Hepatic stellate cell (primary cell): ENCODE data around the gene SPP1.
"Not testable (repeated sequence)": the region's sequence is repeated elsewhere in the genome, so short reads cannot be mapped to it uniquely, and the experiment has no call there.

Experiments used
- DNase-seq: peaks from one replicate; pipeline ENCODE4 v3.0.0; 2011; ENCODE audit warnings: low spot score

The SPP1 gene

DNA sequence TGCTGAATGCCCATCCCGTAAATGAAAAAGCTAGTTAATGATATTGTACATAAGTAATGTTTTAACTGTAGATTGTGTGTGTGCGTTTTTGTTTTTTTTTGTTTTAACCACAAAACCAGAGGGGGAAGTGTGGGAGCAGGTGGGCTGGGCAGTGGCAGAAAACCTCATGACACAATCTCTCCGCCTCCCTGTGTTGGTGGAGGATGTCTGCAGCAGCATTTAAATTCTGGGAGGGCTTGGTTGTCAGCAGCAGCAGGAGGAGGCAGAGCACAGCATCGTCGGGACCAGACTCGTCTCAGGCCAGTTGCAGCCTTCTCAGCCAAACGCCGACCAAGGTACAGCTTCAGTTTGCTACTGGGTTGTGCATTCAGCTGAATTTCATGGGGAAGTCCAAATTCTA is at the start of gene SPP1:
SPP1 (plus strand) TSS at position 249 of the 400 bp plus-strand sequence. CDS start 1,182 bp downstream, outside the sequence.
- DNase-seq, result no peak

DNA sequence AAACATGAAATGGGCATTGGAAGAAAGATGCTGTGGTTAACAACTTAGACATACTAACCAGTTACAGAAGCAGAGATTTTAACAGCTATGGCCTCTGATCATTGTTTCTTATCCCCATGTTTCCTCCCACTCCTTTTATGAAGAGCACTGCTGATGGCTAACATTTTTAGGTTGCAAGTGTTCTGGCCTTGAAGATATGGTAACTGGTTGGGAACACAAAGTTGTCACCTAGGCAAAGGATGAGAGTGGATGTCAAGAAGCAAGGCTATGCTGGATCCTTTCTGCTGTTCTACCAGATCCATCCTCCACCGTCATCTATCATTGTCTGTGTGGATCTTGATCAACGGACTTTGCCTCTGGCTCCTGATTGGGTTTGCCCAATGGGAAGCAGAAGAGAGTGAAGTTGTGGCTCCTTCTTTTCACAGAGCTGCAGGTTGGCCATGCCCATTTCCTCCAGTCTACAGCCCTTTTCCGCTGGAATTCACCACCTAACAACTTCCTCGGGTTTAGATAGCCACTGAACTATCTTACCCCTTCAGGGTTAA is 48.9 kb upstream of the SPP1 start:
- no peak for DNase-seq

DNA sequence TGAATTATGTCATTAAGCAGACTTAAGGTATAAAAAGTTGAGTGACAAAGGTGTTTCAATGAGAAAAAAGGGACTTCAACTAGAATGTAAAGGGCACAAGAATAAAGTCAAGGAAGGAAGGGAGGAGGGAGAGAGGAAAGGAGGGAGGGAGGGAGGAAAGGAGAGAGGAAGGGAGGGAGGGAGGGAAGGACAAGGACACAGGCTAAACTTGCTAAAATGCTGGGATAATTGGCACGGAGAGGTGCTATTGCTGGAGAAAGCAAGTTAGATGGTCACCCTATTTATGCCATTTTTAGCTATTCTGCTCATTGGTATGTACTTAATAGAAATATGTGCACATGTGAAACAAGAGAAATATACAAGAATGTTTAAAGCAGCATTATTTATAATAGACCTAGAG is 44.9 kb upstream of the SPP1 start:
- no peak for DNase-seq

DNA sequence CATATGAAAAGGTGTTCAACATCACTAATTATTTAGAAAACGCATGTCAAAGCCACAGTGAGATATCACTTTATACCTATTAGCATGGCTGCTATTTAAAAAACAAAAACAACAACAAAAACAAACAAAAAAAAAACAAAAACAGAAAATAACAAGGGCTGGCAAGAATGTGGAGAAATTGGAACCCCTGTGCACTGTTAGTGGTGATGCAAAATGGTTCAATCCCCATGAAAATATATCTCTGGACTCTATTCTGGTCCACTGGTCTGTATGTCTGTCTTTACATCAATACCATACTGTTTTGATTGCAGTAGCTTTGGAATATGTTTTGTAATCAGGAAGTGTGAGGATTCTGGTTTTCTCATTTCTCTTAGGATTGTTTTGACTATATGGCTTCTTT is 43.6 kb upstream of the SPP1 start:
- no peak for DNase-seq

DNA sequence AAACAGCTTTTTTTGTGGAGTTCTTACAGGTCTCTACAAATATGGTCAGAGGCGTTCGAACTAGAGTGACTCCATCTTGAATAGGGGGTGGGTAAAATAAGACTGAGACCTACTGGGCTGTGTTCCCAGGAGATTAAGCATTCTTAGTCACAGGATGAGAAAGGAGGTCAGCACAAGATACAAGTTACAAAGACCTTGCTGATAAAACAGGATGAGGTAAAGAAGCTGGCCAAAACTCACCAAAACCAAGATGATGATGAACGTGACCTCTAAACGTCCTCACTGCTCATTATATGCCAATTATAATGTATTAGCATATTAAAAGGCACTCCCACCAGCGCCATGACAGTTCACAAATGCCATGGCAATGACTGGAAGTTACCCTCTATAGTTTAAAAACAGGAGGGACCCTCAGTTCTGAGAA is 42.8 kb upstream of the SPP1 start:
- DNase-seq, result no peak

DNA sequence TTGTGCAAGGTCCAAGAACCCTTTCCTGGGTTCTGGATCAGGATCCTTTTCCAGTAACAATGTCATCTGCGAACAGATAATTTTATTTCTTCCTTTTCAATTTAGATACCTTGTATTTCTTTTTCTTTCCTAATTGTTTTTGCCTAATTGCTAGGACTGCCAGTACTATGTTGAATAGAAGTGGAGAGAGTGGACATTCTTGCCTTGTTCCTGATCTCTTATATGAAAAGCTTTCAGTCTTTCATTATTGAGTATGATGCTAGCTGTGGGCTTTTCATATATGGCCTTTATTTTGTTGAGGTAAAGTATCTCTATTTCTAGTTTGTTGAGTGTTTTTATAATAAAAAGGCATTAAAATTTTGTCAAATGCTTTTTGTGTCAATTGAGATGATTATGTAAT is 42.2 kb upstream of the SPP1 start:
- no peak for DNase-seq

DNA sequence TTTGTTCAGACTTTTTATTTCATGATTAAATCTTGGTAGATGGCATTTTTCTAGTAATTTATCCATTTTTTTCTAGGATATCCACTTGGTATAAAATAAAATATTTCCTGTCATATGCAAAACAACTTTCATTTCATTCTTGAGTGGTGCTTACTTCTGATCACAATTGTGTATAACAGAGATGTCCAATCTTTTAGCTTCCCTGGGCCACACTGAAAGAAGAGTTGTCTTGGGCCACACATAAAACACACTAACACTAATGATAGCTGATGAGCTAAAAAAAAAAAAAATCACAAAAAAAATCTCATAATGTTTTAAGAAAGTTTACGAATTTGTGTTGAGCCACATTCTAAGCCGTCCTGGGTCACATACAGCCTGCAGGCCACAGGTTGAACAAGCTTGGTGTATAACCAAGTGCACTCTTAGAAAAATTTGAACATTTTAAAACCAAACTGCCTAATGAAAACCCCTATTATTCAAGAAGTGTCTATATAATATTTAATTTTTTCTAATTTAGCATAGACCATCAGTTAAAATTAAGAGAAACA is 41.3 kb upstream of the SPP1 start:
- no peak for DNase-seq

DNA sequence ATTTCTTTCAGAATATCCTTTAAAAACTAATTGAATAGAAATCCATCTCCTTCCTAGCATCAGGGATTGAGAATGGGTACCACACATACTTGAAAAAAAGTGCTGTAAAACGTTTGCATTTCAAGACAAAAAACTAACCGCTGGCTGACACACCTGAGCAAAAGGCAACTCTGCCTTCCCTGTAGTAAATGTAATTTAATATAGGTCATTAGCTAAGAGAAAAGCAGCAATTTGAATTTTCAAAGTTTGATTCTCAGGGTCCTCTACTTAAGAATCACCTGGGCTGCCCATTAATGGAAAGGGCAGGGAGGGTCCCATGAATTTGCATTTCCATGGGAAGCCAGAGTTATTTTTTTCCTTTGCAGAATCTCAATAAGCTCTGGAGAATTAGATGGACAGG is 40.5 kb upstream of the SPP1 start:
- no peak for DNase-seq

DNA sequence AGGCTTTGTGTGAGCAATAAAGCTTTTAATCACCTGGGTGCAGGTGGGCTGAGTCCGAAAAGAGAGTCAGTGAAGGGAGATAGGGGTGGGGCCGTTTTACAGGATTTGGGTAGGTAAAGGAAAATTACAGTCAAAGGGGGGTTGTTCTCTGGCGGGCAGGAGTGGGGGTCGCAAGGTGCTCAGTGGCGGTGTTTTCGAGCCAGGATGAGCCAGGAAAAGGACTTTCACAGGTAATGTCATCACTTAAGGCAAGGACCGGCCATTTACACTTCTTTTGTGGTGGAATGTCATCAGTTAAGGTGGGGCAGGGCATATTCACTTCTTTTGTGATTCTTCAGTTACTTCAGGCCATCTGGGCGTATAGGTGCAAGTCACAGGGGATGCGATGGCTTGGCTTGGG is 39.6 kb upstream of the SPP1 start:
- not testable (repeated sequence) for DNase-seq

DNA sequence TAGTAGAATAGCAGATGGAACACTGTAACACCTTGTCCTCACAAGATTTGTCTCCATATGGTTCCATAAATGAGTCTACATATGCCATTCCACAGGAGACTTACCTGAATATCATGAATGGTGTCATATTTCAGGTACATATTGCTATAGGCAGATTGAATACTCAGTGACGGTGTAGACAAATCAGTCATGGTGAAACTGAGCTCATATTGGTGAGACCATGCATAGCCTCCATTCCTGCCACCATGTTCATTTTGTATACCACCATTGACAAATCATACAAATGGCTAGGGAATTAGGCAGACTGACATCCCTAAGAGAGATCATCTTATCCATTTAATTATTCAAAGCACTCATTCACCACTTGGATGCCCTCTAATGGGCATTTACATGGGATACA is 38.0 kb upstream of the SPP1 start:
- no peak for DNase-seq

DNA sequence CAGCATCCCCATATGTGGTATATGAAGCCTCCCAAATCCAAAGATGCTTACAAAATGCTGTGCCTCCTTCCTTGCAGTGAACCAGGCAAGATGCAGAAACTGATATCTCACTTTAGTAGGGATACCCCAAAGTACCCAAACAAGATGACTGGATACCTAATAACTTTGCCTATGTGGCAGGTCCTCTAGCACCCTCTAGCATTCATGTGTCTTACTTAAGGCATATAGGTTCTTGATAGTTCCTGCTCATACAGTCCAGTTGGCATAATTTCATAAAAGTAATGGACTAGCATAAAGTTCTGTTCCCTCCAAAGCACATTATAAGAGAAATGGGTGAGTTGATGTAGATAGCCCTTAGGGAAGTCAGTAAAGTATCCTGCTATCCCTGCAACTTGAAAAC is 36.8 kb upstream of the SPP1 start:
- DNase-seq, result no peak

DNA sequence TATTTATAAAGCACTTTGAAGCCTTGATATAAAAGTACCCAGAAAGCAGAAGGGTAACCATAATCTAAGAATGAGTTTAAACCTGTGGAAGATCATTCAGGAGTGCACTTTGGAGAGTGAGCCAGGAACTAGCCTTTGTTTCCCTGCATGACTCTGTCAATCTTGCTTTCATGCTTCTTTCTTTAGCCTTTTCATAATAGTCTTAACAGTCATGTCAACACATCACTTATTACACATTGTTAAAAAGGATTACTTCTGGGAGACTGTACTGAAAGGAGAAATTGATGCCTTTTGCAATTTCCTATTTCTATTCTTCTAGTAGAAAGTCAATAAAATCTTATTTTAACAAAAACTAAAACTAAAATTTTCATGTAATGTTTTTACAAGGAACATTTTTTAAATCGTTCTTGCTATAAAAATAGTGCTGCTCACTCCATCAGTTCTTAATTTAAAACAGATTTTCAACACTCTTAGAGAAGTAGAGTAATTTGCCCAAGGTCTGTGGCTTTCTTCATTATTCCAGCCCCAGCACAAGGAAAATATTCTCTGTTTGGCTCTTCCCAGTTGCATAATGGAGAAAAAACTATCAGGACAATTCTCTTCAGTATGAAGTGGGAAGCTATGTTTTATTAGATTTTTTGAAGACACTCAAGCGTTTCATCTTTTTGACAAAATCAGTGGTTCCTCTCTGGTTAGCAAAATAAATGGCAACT is 35.4 kb upstream of the SPP1 start:
- no peak for DNase-seq

DNA sequence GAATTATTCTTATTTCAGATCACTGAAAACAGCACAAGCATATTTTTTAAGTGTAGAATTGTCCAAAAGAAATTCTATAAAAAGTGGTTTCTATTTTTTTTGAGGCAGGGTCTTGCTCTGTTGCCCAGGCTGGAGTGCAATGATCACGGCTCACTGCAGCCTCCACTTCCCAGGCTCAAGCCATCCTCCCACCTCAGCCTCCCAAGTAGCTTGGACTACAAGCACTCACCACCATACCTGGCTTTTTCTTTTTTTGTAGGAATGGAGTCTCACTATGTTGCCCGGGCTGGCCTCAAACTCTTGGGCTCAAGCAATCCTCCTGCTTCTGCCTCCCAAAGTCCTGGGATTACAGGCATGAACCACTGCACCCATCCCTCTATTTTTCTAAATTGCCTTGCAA is 34.7 kb upstream of the SPP1 start:
- not testable (repeated sequence) for DNase-seq

DNA sequence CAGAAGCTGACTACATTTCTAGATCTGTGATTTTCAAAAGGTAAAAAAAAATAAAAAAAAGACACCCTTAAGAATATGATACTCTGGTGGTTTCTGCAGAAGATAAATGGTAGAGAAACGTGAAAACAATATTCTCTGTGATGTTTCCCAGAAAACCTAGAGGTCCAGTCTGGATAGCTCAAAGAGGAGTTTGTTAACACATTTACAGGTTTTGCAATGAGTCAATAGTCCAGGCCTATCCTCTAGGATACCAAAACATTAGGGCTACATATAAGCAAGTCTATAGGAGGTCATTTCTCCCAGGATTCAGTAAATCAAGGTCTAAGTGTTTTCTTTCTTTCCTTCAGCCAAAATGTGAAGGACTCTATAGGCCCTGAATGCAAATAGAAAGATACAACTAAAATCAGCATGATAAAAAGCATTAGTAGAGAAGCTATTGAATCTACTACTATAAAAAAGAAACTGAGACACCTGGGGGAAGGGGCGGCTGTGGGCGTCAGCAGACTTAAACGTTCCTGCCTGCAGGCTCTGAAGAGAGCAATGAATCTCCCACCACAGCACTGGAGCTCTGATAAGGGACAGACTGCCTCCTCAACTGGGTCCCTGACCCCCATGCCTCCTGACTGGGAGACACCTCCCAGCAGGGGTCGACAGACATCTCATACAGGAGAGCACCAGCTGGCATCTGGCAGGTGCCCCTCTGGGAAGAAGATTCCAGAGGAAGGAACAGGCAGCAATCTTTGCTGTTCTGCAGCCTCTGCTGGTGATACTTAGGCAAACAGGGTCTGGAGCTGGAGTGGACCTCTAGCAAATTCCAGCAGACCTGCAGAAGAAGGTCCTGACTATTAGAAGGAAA is 33.7 kb upstream of the SPP1 start:
- no peak for DNase-seq

DNA sequence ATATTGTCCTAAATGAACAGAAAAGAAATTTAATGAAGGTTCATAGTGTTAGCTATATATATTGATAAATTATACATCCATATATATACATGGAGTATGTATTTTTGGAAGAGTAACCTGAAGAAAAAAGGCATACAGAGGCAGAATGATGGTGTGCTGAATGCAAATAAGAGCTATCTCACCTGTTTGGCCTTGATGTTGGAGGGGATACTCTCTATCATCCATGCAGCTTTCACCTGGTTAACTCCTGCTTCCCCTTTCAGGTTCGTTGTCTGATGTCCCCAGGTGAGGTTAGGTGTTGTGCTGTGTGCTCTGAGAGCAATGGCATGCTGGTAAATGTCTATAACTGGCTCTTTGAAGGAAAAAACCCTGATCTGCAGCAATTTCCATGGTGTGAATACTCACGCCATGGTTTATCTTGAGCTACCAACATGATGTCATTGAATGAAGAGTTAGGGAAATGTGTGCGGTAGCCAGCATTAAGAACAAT is 31.8 kb upstream of the SPP1 start:
- no peak for DNase-seq

DNA sequence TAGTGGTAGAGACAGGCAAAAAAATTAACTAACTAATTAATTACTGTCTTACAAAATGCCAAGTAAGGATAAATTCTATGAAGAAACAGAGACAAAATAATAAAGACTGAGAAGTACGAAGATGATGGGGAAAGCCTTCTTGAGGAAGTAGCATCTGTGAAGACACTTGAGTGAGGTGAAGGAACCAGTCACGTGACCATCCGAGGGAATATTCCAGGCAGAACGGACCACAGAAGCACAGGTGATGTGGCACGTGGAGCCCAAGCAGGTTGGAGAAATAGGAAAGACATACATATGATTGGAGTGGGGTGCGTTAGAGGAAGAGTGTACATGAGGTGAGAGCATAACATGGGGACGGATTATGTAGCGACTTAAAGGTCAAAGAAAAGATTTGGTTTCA is 30.5 kb upstream of the SPP1 start:
- no peak for DNase-seq

DNA sequence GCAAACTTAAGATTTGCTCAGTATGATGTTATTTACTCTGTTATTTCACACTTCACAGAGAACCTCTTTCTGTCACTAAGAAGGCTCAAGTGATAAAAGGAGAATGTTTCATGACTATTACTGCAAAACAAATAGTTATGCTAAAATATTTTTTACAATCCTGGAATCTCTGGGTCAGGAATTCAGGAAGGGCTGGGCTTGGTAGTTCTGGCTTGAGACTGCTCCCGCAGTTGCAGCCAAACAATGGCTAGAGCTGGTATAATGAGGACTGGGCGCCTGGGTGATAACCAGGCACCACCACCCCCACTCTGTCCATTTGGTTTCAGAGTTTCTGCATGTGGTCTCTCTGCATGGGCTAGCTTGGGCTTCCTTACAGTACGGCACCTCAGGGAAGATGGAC is 28.7 kb upstream of the SPP1 start:
- no peak for DNase-seq

DNA sequence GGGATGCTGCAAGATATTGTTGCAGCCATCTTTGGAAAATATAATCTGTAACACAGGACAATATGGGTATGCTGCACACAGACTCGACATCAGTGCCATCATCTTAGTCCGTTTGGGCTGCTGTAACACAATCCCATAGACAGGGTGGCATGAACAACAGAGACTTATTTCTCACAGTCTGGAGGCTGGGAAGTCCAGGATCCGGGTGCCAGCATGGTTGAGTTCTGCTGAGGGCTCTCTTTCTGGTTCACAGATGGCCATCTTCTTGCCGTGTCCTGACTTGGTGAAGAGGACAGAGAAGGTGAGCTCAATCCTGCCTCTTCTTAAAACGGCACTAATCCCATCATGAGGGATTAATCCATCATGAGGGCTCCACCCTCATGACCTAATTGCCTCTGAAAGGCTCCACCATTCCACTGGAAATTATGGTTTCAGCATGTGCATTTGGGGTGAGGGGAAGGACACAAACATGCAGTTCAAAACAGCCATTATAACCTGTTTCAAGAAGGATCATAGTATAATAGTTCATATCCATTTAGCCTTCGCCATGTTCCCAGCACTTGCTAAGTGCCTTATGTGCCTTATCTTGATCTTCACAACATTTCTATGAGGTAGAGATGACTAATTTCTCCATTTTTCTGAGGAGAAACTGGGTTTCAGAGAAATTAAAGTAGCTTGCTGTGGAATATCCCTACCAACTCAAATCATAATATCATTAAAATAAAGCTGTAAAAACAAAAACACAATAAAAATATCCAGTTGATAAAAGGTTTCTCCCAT is 27.9 kb upstream of the SPP1 start:
- no peak for DNase-seq

DNA sequence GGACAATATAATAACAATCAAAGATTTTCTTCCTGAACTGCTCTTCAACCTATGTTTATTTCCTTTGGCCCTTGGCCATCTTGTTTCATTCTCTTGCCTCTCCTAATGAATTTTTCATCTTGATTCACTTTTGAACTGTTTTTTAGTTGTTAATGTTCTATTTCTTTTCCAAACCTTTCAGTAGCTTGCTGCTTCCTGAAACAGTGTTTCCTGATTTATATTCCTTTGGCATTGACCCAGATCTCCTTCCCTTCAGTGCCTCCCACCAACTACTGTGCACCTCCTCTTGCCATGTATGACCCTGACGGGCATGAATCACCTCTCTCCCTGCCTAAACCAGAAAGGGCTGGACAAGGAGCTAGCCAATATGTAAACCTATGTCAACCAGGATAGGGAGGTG is 25.6 kb upstream of the SPP1 start:
- DNase-seq, result no peak

DNA sequence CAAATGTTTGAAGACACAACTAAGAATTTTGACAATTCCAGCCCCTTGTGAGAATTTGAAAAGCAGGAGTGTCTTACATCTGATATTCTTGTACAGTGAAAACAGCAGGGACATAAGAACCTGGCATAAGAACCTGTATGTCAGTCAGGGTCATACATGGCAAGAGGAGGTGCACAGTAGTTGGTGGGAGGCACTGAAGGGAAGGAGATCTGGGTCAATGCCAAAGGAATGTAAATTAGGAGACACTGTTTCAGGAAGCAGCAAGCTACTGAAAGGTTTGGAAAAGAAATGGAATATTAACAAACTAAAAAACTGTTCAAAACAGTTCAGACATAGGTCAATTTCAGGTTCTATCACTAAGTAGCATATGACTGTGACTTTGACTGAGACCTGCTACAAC is 25.0 kb upstream of the SPP1 start:
- no peak for DNase-seq

DNA sequence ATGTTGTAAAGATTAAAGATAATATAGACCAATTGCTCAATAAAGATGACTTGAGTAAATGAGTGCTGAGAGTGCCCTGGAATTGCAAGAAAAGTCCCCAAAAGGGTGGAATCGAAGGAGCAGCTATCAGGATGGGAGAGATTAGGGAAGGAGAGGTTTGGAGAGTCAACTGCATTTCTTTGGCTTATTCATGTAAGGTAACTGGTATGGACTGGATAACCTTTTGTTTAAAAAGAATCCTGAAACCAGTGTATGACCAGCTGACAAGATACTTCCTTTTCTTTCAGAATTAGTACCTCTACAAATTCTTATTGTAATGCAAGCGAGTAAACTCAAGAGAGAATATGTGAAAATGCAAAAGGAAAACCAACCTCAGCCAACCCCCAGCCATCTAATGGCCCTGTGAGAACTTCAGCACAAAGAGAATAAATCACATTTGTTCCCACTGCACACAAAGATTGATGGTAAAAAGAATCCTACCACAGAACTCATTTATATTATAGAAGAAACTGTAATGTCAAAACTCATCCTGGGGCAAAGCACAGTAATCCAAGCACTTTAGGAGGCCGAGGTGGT is 24.5 kb upstream of the SPP1 start:
- DNase-seq, result no peak

DNA sequence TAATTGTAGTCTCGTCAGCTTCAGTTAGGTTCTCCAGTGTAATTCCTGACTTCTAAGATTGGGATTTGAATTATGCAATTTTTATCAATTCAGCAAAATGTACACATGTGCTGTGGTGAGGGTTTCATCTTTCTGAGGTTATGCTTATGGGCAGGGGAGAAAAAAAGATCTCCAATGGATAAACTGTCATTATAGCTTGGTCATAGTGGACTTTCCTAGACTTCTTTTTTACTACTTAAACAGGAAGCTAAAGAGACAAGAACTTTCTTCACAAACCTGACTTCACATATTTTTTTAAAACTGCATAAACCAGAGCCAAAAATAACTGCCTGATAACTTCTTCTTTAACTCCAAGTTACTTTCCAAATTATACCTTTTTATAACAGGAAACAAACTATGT is 21.7 kb upstream of the SPP1 start:
- no peak for DNase-seq
